Psoas muscle (tissue), 8 donors: ENCODE measurements around the gene CSAD. TPM values are rescaled to one million over a fixed set of nuclear protein-coding genes. Genes with fewer than 3 reads are reported as not detected.
A peak's percentile ranks its signal among the peaks of the same experiment; 100 is the strongest.
"Not testable (repeated sequence)": the region's sequence is repeated elsewhere in the genome, so short reads cannot be mapped to it uniquely, and the experiment has no call there.

Source experiments
- ATAC-seq, 4 donors: fragments of 200-7000 bp; cut with Tn5 transposase; one replicate each; pipeline ENCODE4 v1.9.1; 2020; ENCODE audit warnings: moderate library complexity in 3 of 4, mild to moderate bottlenecking in 2 of 4
- DNase-seq, 2 donors: peaks; one replicate each; pipeline ENCODE4 v3.0.0-alpha.2; 2020
- H3K27ac ChIP-seq: fragments of 200-600 bp; one replicate; pipeline ENCODE4 v1.8.0; 2022
- H3K27me3 ChIP-seq, 3 donors: fragments of 200-600 bp in 1 of 3; one replicate each; pipeline versions ENCODE4 v1.6.1 to v1.8.0; 2013 to 2022; ENCODE audit warnings: low read length in 2 of 3, mild to moderate bottlenecking in 2 of 3, moderate library complexity in 1 of 3; ENCODE audit not compliant: insufficient read depth in 3 of 3
- H3K36me3 ChIP-seq, 2 donors: fragments of 200-600 bp in 1 of 2; one replicate each; pipeline versions ENCODE4 v1.6.1 to v1.8.0; 2013 to 2022; ENCODE audit warnings: low read depth in 1 of 2, mild to moderate bottlenecking in 1 of 2, moderate library complexity in 1 of 2; ENCODE audit not compliant: insufficient read depth in 1 of 2
- H3K4me1 ChIP-seq: fragments of 200-600 bp; one replicate; pipeline ENCODE4 v1.8.0; 2022
- H3K4me3 ChIP-seq: fragments of 200-600 bp; one replicate; pipeline ENCODE4 v1.8.0; 2022; ENCODE audit warnings: mild to moderate bottlenecking
- H3K9me3 ChIP-seq: fragments of 200-600 bp; one replicate; pipeline ENCODE4 v1.8.0; 2022
- CTCF ChIP-seq: fragments of 200-600 bp; IDR thresholded peaks from one replicate; pipeline ENCODE4 v1.8.0; 2022; ENCODE audit warnings: antibody characterized with exemption
- WGBS, 3 donors: extraction: QIAGEN DNeasy Blood & Tissue Kit; methylation state at CpG; one replicate each; pipeline versions ENCODE4 v1.1.6 to v1.1.7; 2013; 5-methylcytosine and 5-hydroxymethylcytosine counted together
- intact Hi-C, 2 donors: fragments of 100-400 bp; cut with DNase I; formaldehyde crosslinking; loops; one replicate each; pipeline versions ENCODE4 v1.11.0 to v1.14.2; 2022
- polyA plus RNA-seq, 3 donors: library from polyadenylated mRNA; stranded (reverse); fragments of 200-250 nt; gene quantifications; one replicate each; pipeline ENCODE4 v1.2.3, GENCODE V29; 2013
- total RNA-seq, 4 donors: library from RNA; stranded (reverse); fragmentation: NEBNext Ultra II Directional in 2 of 4; extraction: Animal tissue kit (Norgen Biotek cat#: 25700) in 2 of 4; gene quantifications; one replicate each; pipeline versions ENCODE4 v1.2.1 to v1.2.4, GENCODE V29; 2021 to 2023
- donor health status: healthy with polysubstance abuse.
- donor health status: DM: no; HTN: no; CAD: no; lungs with moderate emphysema.
- donor health status: Bipolar disorder and iron deficiency.
- donor health status: healthy.
- donor health status: DM: yes; HTN: yes; CAD: no.
- donor health status: DM: no; HTN: no; CAD: no.
- donor health status: DM: no; HTN: no; CAD: no.
- donor health status: DM: yes; HTN: yes; CAD: no.

CSAD gene
- total and polyA plus RNA-seq, 7 donors = 3.9 to 7.8 (median 6.3) TPM

- H3K27me3 ChIP-seq = no peaks in the 10 kb centered on the region
Observed at GRCh38 chr12:53207042-53207441, 26.3 kb upstream of the CSAD start, which contains the start of gene ITGB7. TSS of gene ITGB7 (minus strand) at chr12:53207251. CDS start at chr12:53200443, 6,808 bp downstream.

GRCh38 chr12:53205747-53206419 lies 25.2 kb upstream of the CSAD start:
- TF ChIP-seq CTCF = no peak
- H3K27me3 ChIP-seq = no peaks in the 10 kb centered on the region
- H3K36me3 ChIP-seq = peaks cover 0 to 10% of the 10 kb centered on the region in 2 donors
- DNase-seq = no peak
- peak in 3 of 4 donors; percentile 80 to 86 (median 81) for ATAC-seq
- 62 to 73% (median 64%) methylated on average over 7 of the region's 7 CpGs for WGBS, 3 donors
- H3K9me3 ChIP-seq = no peaks in the 10 kb centered on the region
- intact Hi-C loops = no loop called here
- no peak overlapping the region for H3K4me3 ChIP-seq
- no peak overlapping the region for H3K27ac ChIP-seq
- H3K4me1 ChIP-seq = no peaks in the 10 kb centered on the region

More at GRCh38 chr12:53207042-53207441, 26.3 kb upstream of the CSAD start, which contains the start of gene ITGB7:
- WGBS, 3 donors = 58 to 61% (median 60%) methylated on average over 5 of the region's 5 CpGs
- ATAC-seq = no peak
- Histone ChIP-seq H3K4me1 (no peaks in the 10 kb centered on the region), H3K27ac (no peak within 1 kb of the TSS), H3K9me3 (no peaks in the 10 kb centered on the region), H3K36me3 (peaks cover 0 to 21% of the 10 kb centered on the region in 2 donors), H3K4me3 (no peak within 1 kb of the TSS)
- TF ChIP-seq CTCF = no peak
- intact Hi-C loops = no loop called here
- no peak for DNase-seq

- intact Hi-C loops = no loop called here
- ATAC-seq = no peak
- WGBS, 3 donors = 90 to 100% (median 100%) methylated on average over 1 of the region's 1 CpG
- Histone ChIP-seq H3K4me1 (no peaks in the 10 kb centered on the region), H3K36me3 (no peaks in the 10 kb centered on the region), H3K27ac (no peak overlapping the region), H3K9me3 (no peaks in the 10 kb centered on the region), H3K27me3 (no peaks in the 10 kb centered on the region), H3K4me3 (no peak overlapping the region)
- DNase-seq = no peak
- TF ChIP-seq CTCF = no peak
Observed at GRCh38 chr12:53204351-53204750, 23.6 kb upstream of the CSAD start.

GRCh38 chr12:53202316-53202715 lies 21.6 kb upstream of the CSAD start:
- DNase-seq, ATAC-seq, H3K36me3 ChIP-seq, H3K4me1 ChIP-seq, H3K4me3 ChIP-seq, H3K27me3 ChIP-seq, H3K27ac ChIP-seq, H3K9me3 ChIP-seq, intact Hi-C loops: not testable (repeated sequence)
- WGBS, 3 donors = 84 to 91% (median 88%) methylated on average over 7 of the region's 7 CpGs

- Histone ChIP-seq H3K9me3 (no peaks in the 10 kb centered on the region), H3K36me3 (no peaks in the 10 kb centered on the region), H3K4me1 (no peaks in the 10 kb centered on the region), H3K4me3 (no peak overlapping the region), H3K27me3 (no peaks in the 10 kb centered on the region), H3K27ac (no peak overlapping the region)
- WGBS, 3 donors = 80 to 84% (median 82%) methylated on average over 4 of the region's 4 CpGs
- ATAC-seq (no peak), DNase-seq (no peak)
- intact Hi-C loops = no loop called here
- TF ChIP-seq CTCF = no peak
Observed at GRCh38 chr12:53201639-53202038, 20.9 kb upstream of the CSAD start.
